Stomach (tissue), 4 donors: ENCODE results near the gene MAST2.

Experiments used
- CTCF ChIP-seq, 7 experiments: fragments of 450-650 bp in 4 of 7; fragments of 200-600 bp in 3 of 7; sonication (generic) in 3 of 7; IDR thresholded peaks; one replicate each; pipeline ENCODE4 v1.5.1; 2016 to 2019; ENCODE audit warnings: antibody characterized with exemption in 7 of 7, control low read depth in 2 of 7, mild to moderate bottlenecking in 1 of 7
- POLR2A ChIP-seq, 4 donors: fragments of 450-650 bp; IDR thresholded peaks; one replicate each; pipeline ENCODE4 v1.6.1; 2016; ENCODE audit warnings: antibody characterized with exemption in 4 of 4, control low read depth in 2 of 4, mild to moderate bottlenecking in 1 of 4, moderate library complexity in 1 of 4
- POLR2AphosphoS5 ChIP-seq, 3 donors: sonication (generic); formaldehyde crosslinking; IDR thresholded peaks; one replicate each; pipeline ENCODE4 v1.6.1; 2016; ENCODE audit warnings: antibody characterized with exemption in 3 of 3

- TF ChIP-seq CTCF (IDR thresholded peaks at IDR 0.05) = no peak
- no peak for TF ChIP-seq POLR2AphosphoS5 (IDR thresholded peaks at IDR 0.05)
- TF ChIP-seq POLR2A (IDR thresholded peaks at IDR 0.05) = no peak
Observed at GRCh38 chr1:46010611-46011010, 207.2 kb downstream of the MAST2 start.
